ENCODE data around the gene ERN1.

Gene ERN1

DNA sequence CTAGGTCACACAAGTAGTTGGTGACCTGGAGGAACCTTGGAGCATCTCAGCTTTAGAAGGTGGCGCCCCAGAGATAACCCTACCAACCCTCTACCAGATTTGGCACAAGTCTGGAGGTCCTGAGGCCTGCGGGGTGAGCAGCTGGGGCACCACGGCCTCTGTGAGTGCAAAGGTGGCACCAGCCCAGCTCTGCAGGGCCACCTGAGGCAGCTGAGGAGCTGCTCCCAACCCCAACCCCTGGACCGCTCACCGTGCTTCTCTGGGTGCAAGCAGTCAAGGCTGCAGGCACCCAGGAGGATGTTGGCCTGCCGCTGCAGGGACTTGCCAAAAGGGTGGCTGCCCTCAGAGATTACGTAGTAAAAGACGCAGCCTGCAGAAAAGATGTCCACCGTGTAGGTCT lies 81.1 kb downstream of the ERN1 start:
- Histone ChIP-seq H4K20me1 (ENCODE audit: insufficient read depth) (no peaks in the 10 kb centered on the region; the same call in 1 of the 2 replicates), H3K27me3 (ENCODE audit: insufficient read depth, low read depth) (no peaks in the 10 kb centered on the region), H3K27ac (no peak overlapping the region), H3K4me2 (no peak overlapping the region), H3K9ac (no peak overlapping the region), H2AFZ (ENCODE audit: low read depth) (no peak overlapping the region), H3K4me3 (IDR thresholded peaks at IDR 0.05; ENCODE audit: insufficient read depth, low read depth, low read length) (no peak overlapping the region), H3K79me2 (ENCODE audit: insufficient read depth, low read depth) (no peaks in the 10 kb centered on the region), H3K4me1 (ENCODE audit: low read depth, poor library complexity, severe bottlenecking) (no peaks in the 10 kb centered on the region), H3K36me3 (ENCODE audit: insufficient read depth) (peaks cover 4% of the 10 kb centered on the region; the same call in 1 of the 2 replicates)
- TF ChIP-seq, protein P1, sequence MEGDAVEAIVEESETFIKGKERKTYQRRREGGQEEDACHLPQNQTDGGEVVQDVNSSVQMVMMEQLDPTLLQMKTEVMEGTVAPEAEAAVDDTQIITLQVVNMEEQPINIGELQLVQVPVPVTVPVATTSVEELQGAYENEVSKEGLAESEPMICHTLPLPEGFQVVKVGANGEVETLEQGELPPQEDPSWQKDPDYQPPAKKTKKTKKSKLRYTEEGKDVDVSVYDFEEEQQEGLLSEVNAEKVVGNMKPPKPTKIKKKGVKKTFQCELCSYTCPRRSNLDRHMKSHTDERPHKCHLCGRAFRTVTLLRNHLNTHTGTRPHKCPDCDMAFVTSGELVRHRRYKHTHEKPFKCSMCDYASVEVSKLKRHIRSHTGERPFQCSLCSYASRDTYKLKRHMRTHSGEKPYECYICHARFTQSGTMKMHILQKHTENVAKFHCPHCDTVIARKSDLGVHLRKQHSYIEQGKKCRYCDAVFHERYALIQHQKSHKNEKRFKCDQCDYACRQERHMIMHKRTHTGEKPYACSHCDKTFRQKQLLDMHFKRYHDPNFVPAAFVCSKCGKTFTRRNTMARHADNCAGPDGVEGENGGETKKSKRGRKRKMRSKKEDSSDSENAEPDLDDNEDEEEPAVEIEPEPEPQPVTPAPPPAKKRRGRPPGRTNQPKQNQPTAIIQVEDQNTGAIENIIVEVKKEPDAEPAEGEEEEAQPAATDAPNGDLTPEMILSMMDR (conservative IDR thresholded peaks at IDR 0.05; ENCODE audit: low read depth, low read length): no peak

DNA sequence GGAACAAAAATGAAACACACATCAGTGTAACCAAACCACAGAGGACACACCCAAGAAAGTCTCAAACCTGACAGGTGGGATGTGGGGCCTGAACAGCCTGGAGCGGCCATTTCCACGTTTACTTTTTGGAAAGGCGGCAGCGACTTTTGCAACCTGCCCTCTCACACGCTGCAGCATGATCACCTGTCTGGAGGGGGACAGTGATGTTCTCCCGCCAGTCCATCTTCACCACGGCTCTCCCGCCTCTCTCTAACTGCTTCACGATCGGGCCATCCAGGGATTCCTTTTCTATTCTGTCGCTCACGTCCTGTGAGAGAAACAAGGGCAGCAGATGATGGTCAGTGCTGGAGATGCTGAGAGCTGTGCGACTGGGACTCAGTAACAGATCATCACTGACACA lies 84.8 kb downstream of the ERN1 start:
- H3K36me3 ChIP-seq (ENCODE audit: insufficient read depth): no peaks in the 10 kb centered on the region; the same call in 1 of the 2 replicates
- no peak overlapping the region for H2AFZ ChIP-seq (ENCODE audit: low read depth)
- no peak overlapping the region for H3K4me2 ChIP-seq
- no peak overlapping the region for H3K9ac ChIP-seq
- H3K27ac ChIP-seq: no peak overlapping the region
- H3K4me1 ChIP-seq (ENCODE audit: low read depth, poor library complexity, severe bottlenecking): no peaks in the 10 kb centered on the region
- H3K79me2 ChIP-seq (ENCODE audit: insufficient read depth, low read depth): no peaks in the 10 kb centered on the region
- H3K4me3 ChIP-seq (IDR thresholded peaks at IDR 0.05; ENCODE audit: insufficient read depth, low read depth, low read length): no peak overlapping the region
- no peaks in the 10 kb centered on the region for H3K27me3 ChIP-seq (ENCODE audit: insufficient read depth, low read depth)
- TF ChIP-seq, protein P1 (conservative IDR thresholded peaks at IDR 0.05; ENCODE audit: low read depth, low read length): no peak
- no peaks in the 10 kb centered on the region; the same call in 1 of the 2 replicates for H4K20me1 ChIP-seq (ENCODE audit: insufficient read depth)

DNA sequence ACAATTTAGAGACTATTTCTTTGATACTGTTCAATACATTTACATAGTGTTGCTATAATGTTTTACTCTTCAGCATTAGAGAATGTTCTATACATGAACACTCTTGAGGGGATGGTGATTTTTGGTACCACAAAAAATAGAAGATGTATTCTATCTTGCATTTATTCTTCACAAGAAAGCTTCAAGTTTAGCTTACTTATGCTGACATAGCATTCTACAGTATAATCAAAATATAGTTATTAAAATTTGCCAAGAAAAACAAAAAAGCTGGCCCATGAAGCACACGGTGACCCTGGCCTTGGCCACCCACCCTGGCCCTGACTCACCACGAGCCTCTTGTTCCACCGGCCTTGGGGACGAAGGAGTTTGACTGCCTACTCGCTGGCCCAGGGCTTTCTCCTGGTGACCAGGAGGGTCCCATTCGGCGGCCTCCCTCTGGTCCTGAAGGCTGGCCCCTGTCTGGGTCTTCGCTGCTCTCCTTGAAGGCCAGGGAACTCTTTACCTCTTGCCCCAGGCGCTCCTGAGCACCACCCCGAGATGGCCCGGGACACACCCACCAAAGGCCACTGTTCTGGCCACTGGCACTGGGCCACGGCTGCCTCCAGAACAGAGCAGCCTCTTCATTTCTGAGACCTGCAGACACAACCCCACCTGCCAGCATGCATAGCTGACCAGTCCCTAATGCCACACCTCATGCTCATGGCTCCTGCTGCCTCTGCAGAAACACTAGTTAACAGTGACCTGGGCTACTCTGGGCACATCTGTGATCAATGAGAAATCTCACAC lies 87.1 kb downstream of the ERN1 start:
- Histone ChIP-seq H3K9ac (no peak overlapping the region), H3K27ac (no peak overlapping the region), H3K79me2 (ENCODE audit: insufficient read depth, low read depth) (no peaks in the 10 kb centered on the region), H4K20me1 (ENCODE audit: insufficient read depth) (no peaks in the 10 kb centered on the region; the same call in 1 of the 2 replicates), H3K4me2 (no peak overlapping the region), H3K27me3 (ENCODE audit: insufficient read depth, low read depth) (no peaks in the 10 kb centered on the region), H2AFZ (ENCODE audit: low read depth) (no peak overlapping the region), H3K4me1 (ENCODE audit: low read depth, poor library complexity, severe bottlenecking) (peaks cover 6% of the 10 kb centered on the region), H3K36me3 (ENCODE audit: insufficient read depth) (no peaks in the 10 kb centered on the region; the same call in 1 of the 2 replicates), H3K4me3 (IDR thresholded peaks at IDR 0.05; ENCODE audit: insufficient read depth, low read depth, low read length) (no peak overlapping the region)
- TF ChIP-seq, protein P1 (conservative IDR thresholded peaks at IDR 0.05; ENCODE audit: low read depth, low read length): no peak

DNA sequence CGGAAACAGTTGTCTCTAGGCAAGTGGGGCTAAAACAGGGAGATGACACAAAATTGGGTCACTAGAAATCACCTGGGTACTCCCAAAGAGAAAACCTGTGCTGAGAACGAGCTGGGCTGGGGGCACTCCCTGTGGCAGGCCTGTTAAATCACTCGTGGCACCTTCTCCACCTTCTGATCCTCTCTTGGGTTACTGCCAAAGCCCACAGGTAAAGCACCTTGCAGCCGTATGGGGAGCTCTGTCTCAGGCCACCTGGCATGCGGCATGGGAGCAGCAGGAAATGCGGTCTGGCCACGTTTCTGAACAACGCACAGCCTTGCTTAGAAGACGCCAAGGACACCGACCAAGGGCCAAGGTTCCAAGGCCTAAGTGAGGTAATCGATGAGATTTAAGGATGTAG lies 88.0 kb downstream of the ERN1 start:
- Histone ChIP-seq H3K27me3 (ENCODE audit: insufficient read depth, low read depth) (no peaks in the 10 kb centered on the region), H4K20me1 (ENCODE audit: insufficient read depth) (no peaks in the 10 kb centered on the region), H3K4me2 (no peak overlapping the region), H3K79me2 (ENCODE audit: insufficient read depth, low read depth) (no peaks in the 10 kb centered on the region), H3K27ac (no peak overlapping the region), H3K36me3 (ENCODE audit: insufficient read depth) (no peaks in the 10 kb centered on the region; the same call in 1 of the 2 replicates), H2AFZ (ENCODE audit: low read depth) (no peak overlapping the region), H3K4me1 (ENCODE audit: low read depth, poor library complexity, severe bottlenecking) (peaks cover 6% of the 10 kb centered on the region), H3K4me3 (IDR thresholded peaks at IDR 0.05; ENCODE audit: insufficient read depth, low read depth, low read length) (no peak overlapping the region), H3K9ac (no peak overlapping the region)
- TF ChIP-seq, protein P1 (conservative IDR thresholded peaks at IDR 0.05; ENCODE audit: low read depth, low read length): no peak
